K562 (cell line): ENCODE results near the gene IFT27. TPM values are rescaled to one million over a fixed set of nuclear protein-coding genes. Genes with fewer than 3 reads are reported as not detected.

Source experiments
- MGA ChIP-seq: fragments of 450-650 bp; IDR thresholded peaks from 2 replicates; pipeline ENCODE4 v1.6.1; 2016; ENCODE audit warnings: mild to moderate bottlenecking, moderate library complexity
- NFE2 ChIP-seq: IDR thresholded peaks from 2 replicates; pipeline ENCODE4 v1.6.1; 2014; ENCODE audit warnings: antibody characterized with exemption, low read depth
- RB1 ChIP-seq: fragments of 450-650 bp; IDR thresholded peaks from 2 replicates; pipeline ENCODE4 v1.6.1; 2017; ENCODE audit warnings: low read depth, mild to moderate bottlenecking
- polyA plus RNA-seq, 8 experiments: library from polyadenylated mRNA; depleted of rRNA in 4 of 8; stranded (reverse) in 5 of 8; unstranded in 3 of 8; fragments of >200 nt; fragmentation: Nextera tagmentation in 2 of 8; fragmentation: Illumina TruSeq in 1 of 8; extraction: Ambion mirVana in 2 of 8; extraction: Trizol in 1 of 8; gene quantifications; 2 replicates each; pipeline versions ENCODE4 v1.2.1 to v1.2.3, GENCODE V29; 2011 to 2014; ENCODE audit warnings: inconsistent platforms in 1 of 8, missing spikeins in 1 of 8
- total RNA-seq, 7 experiments: library from RNA; depleted of rRNA in 6 of 7; stranded (reverse); fragments of >200 nt in 6 of 7; fragmentation: Illumina TruSeq in 2 of 7; extraction: Trizol in 2 of 7; gene quantifications; 2 replicates each; pipeline versions ENCODE4 v1.2.1 to v1.2.3, GENCODE V29; 2011 to 2021; ENCODE audit warnings: low replicate concordance in 1 of 7

Gene IFT27
- total and polyA plus RNA-seq, 9 of the 15 experiments (the other 6 are each of a cell fraction or from before 2014, with no cell fraction given): 0.01 to 1.4 (median 0.14) TPM; not detected in 1

GRCh38 chr22:36796552-36797175 lies 20.7 kb upstream of the IFT27 start (continued):
- TF ChIP-seq MGA: no peak
- TF ChIP-seq NFE2: no peak
- TF ChIP-seq RB1: no peak
